IMR-90 (cell line): ENCODE results near the gene STAG1. TPM values are rescaled to one million over a fixed set of nuclear protein-coding genes. Genes with fewer than 3 reads are reported as not detected.

Source experiments
- ATAC-seq: fragments of 200-7000 bp; cut with Tn5 transposase; 2 replicates; pipeline ENCODE4 v1.9.1; 2020; ENCODE audit warnings: low read depth, mild to moderate bottlenecking, moderate library complexity
- BruUV-seq: library from RNA; stranded (reverse); fragments of 400-500 nt; replicated peaks from 2 replicates; lab custom pipeline; 2021; lab: Mats Ljungman, UMichigan
- CTCF ChIA-PET: fragments of 300-600 bp; formaldehyde crosslinking; extraction: SDS; loops from one replicate; lab custom pipeline; 2021; ENCODE audit warnings: antibody characterized with exemption; lab: Yijun Ruan, JAX
- POLR2A ChIA-PET: fragments of 300-600 bp; sonication (Branson Sonifier 250); formaldehyde crosslinking; loops from one replicate; lab custom pipeline; 2022; ENCODE audit warnings: antibody characterized with exemption; ENCODE audit not compliant: unreplicated experiment; lab: Charles Lee
- DNase-seq: peaks from one replicate; pipeline ENCODE4 v3.0.0; 2013
- H2AFZ ChIP-seq: replicated peaks from 2 replicates; pipeline ENCODE3; 2013; ENCODE audit warnings: low read length, mild to moderate bottlenecking; ENCODE audit not compliant: poor library complexity
- H2AK5ac ChIP-seq: 2 replicates; pipeline ENCODE4 v1.6.1; 2013; ENCODE audit warnings: low read depth, low read length, inconsistent platforms
- H2AK9ac ChIP-seq: replicated peaks from 2 replicates; pipeline ENCODE3; 2013; ENCODE audit warnings: mild to moderate bottlenecking, low read depth, low read length, moderate library complexity; ENCODE audit not compliant: poor library complexity
- H2BK120ac ChIP-seq: 2 replicates; pipeline ENCODE4 v1.6.1; 2013; ENCODE audit warnings: low read depth, low read length, inconsistent platforms
- H2BK15ac ChIP-seq: 3 replicates; pipeline ENCODE4 v1.6.1; 2013; ENCODE audit warnings: low read depth, low read length, inconsistent platforms
- H2BK20ac ChIP-seq: 2 replicates; pipeline ENCODE4 v1.6.1; 2013; ENCODE audit warnings: low read depth, mild to moderate bottlenecking, inconsistent platforms, low read length, moderate library complexity
- H2BK5ac ChIP-seq: 2 replicates; pipeline ENCODE4 v1.6.1; 2013; ENCODE audit warnings: mild to moderate bottlenecking, low read depth, low read length, inconsistent platforms; ENCODE audit not compliant: poor library complexity, severe bottlenecking
- H3K14ac ChIP-seq: replicated peaks from 2 replicates; pipeline ENCODE4 v1.6.1; 2013; ENCODE audit warnings: low read depth, low read length, inconsistent platforms
- H3K18ac ChIP-seq: 2 replicates; pipeline ENCODE4 v1.6.1; 2013; ENCODE audit warnings: low read depth, low read length, control low read depth
- H3K23ac ChIP-seq: 2 replicates; pipeline ENCODE4 v1.6.1; 2013; ENCODE audit warnings: low read depth, low read length, inconsistent platforms
- H3K27ac ChIP-seq: 2 replicates; pipeline ENCODE4 v1.5.1; 2013; ENCODE audit warnings: mild to moderate bottlenecking, control low read depth, low read length; ENCODE audit not compliant: insufficient read depth
- H3K27me3 ChIP-seq: 2 replicates; pipeline ENCODE4 v1.6.1; 2013; ENCODE audit warnings: low read length; ENCODE audit not compliant: control insufficient read depth, insufficient read depth
- H3K36me3 ChIP-seq: 2 replicates; pipeline ENCODE4 v1.6.1; 2013; ENCODE audit warnings: low read length, mixed read lengths; ENCODE audit not compliant: control insufficient read depth, insufficient read depth
- H3K4ac ChIP-seq: 2 replicates; pipeline ENCODE4 v1.6.1; 2013; ENCODE audit warnings: low read depth, low read length, inconsistent platforms
- H3K4me1 ChIP-seq: 2 replicates; pipeline ENCODE4 v1.6.1; 2013; ENCODE audit warnings: low read length, mixed read lengths; ENCODE audit not compliant: control insufficient read depth, insufficient read depth
- H3K4me2 ChIP-seq: 2 replicates; pipeline ENCODE4 v1.6.1; 2013; ENCODE audit warnings: low read depth, mild to moderate bottlenecking, control low read depth, low read length, moderate library complexity
- H3K4me3 ChIP-seq: 2 replicates; pipeline ENCODE4 v1.5.1; 2013; ENCODE audit warnings: low read depth, mild to moderate bottlenecking, control low read depth, low read length, moderate library complexity; ENCODE audit not compliant: insufficient read depth
- H3K56ac ChIP-seq: 2 replicates; pipeline ENCODE4 v1.6.1; 2013; ENCODE audit warnings: low read length, inconsistent platforms; ENCODE audit not compliant: insufficient read depth; ENCODE audit errors: extremely low read depth
- H3K79me1 ChIP-seq, 2 experiments: 2 replicates each; pipeline ENCODE4 v1.6.1; 2013; ENCODE audit warnings: low read length in 2 of 2, inconsistent platforms in 1 of 2, low read depth in 1 of 2
- H3K9ac ChIP-seq: 2 replicates; pipeline ENCODE4 v1.6.1; 2013; ENCODE audit warnings: low read depth, low read length, control low read depth
- H3K9me1 ChIP-seq: 2 replicates; pipeline ENCODE4 v1.6.1; 2013; ENCODE audit warnings: low read length, inconsistent platforms; ENCODE audit not compliant: insufficient read depth
- H3K9me3 ChIP-seq: 2 replicates; pipeline ENCODE4 v1.6.1; 2013; ENCODE audit warnings: low read length; ENCODE audit not compliant: control insufficient read depth, insufficient read depth
- H4K20me1 ChIP-seq: 2 replicates; pipeline ENCODE4 v1.6.1; 2013; ENCODE audit warnings: low read length, inconsistent platforms; ENCODE audit not compliant: insufficient read depth
- H4K5ac ChIP-seq: 2 replicates; pipeline ENCODE4 v1.6.1; 2013; ENCODE audit warnings: mild to moderate bottlenecking, low read depth, low read length, control low read depth
- H4K8ac ChIP-seq, 2 experiments: 2 replicates each; pipeline ENCODE4 v1.6.1; 2013; ENCODE audit warnings: low read depth in 2 of 2, low read length in 2 of 2, control low read depth in 1 of 2, inconsistent platforms in 1 of 2
- H4K91ac ChIP-seq: 2 replicates; pipeline ENCODE4 v1.6.1; 2013; ENCODE audit warnings: low read depth, low read length, inconsistent platforms; ENCODE audit not compliant: insufficient read depth
- BHLHE40 ChIP-seq: fragments of 150-350 bp; IDR thresholded peaks from 2 replicates; pipeline ENCODE4 v1.6.1; 2016; ENCODE audit warnings: mild to moderate bottlenecking, low read depth, low read length
- CEBPB ChIP-seq: IDR thresholded peaks from 2 replicates; pipeline ENCODE4 v1.6.1; 2012; ENCODE audit warnings: low read depth, low read length, improper control_type of control experiment
- CHD1 ChIP-seq: IDR thresholded peaks from 2 replicates; pipeline ENCODE4 v1.6.1; 2012; ENCODE audit warnings: low read depth, low read length, improper control_type of control experiment
- ELK1 ChIP-seq: fragments of 150-350 bp; IDR thresholded peaks from 2 replicates; pipeline ENCODE4 v1.6.1; 2016; ENCODE audit warnings: low read depth, mild to moderate bottlenecking, low read length, moderate library complexity, borderline replicate concordance
- FOS ChIP-seq: fragments of 150-350 bp; IDR thresholded peaks from 2 replicates; pipeline ENCODE4 v1.6.1; 2016; ENCODE audit warnings: low read depth, low read length
- MAFK ChIP-seq: IDR thresholded peaks from 2 replicates; pipeline ENCODE4 v1.6.1; 2012; ENCODE audit warnings: low read depth, low read length, improper control_type of control experiment
- MAZ ChIP-seq: IDR thresholded peaks from 2 replicates; pipeline ENCODE4 v1.6.1; 2012; ENCODE audit warnings: low read depth, mild to moderate bottlenecking, low read length, improper control_type of control experiment, moderate library complexity, borderline replicate concordance
- MXI1 ChIP-seq: IDR thresholded peaks from 2 replicates; pipeline ENCODE4 v1.6.1; 2012; ENCODE audit warnings: low read depth, mild to moderate bottlenecking, low read length, moderate library complexity, borderline replicate concordance
- NFE2L2 ChIP-seq: fragments of 150-350 bp; IDR thresholded peaks from 2 replicates; pipeline ENCODE4 v1.6.1; 2016; ENCODE audit warnings: low read depth, mild to moderate bottlenecking, low read length
- POLR2A ChIP-seq: IDR thresholded peaks from 2 replicates; pipeline ENCODE4 v1.6.1; 2012; ENCODE audit warnings: mild to moderate bottlenecking, low read depth, low read length
- RAD21 ChIP-seq: IDR thresholded peaks from 2 replicates; pipeline ENCODE4 v1.6.1; 2012; ENCODE audit warnings: low read length, improper control_type of control experiment
- RCOR1 ChIP-seq: IDR thresholded peaks from 2 replicates; pipeline ENCODE4 v1.6.1; 2012; ENCODE audit warnings: mild to moderate bottlenecking, low read length, improper control_type of control experiment; ENCODE audit not compliant: insufficient replicate concordance
- RFX5 ChIP-seq: IDR thresholded peaks from 2 replicates; pipeline ENCODE4 v1.8.0; 2012; ENCODE audit warnings: low read depth, mild to moderate bottlenecking, low read length, moderate library complexity
- SMC3 ChIP-seq: fragments of 150-350 bp; IDR thresholded peaks from 2 replicates; pipeline ENCODE4 v1.6.1; 2016; ENCODE audit warnings: low read depth, mild to moderate bottlenecking, antibody characterized with exemption, low read length, moderate library complexity
- USF2 ChIP-seq: fragments of 150-350 bp; IDR thresholded peaks from 2 replicates; pipeline ENCODE4 v1.6.1; 2017; ENCODE audit warnings: mild to moderate bottlenecking, antibody characterized with exemption, low read length, low read depth
- WGBS, 2 experiments: methylation state at CpG; one replicate each; pipeline versions ENCODE4 v1.1.5 to v1.1.7; 2013; ENCODE audit warnings: missing lambda C conversion rate in 2 of 2; ENCODE audit not compliant: insufficient read length in 1 of 2; ENCODE audit errors: extremely low coverage in 2 of 2; 5-methylcytosine and 5-hydroxymethylcytosine counted together
- dilution Hi-C: fragments of 300-500 bp; cut with HindIII; formaldehyde crosslinking; loops from one replicate; pipeline ENCODE4 v1.14.3; 2018; ENCODE audit warnings: low sequenced_read_pairs; ENCODE audit not compliant: unreplicated experiment
- in situ Hi-C: fragments of 300-500 bp; cut with MboI; formaldehyde crosslinking; loops from 3 replicates; pipeline ENCODE4 v1.14.3; 2019; ENCODE audit warnings: low sequenced_read_pairs, inconsistent platforms, mixed read lengths
- intact Hi-C: fragments of 100-400 bp; cut with micrococcal nuclease; formaldehyde crosslinking; loops from 2 replicates; pipeline ENCODE4 v1.10.0; 2022
- polyA plus RNA-seq, 3 experiments: library from polyadenylated mRNA; depleted of rRNA; stranded (reverse); fragments of >200 nt; gene quantifications; 2 replicates each; pipeline ENCODE4 v1.2.3, GENCODE V29; 2012; ENCODE audit warnings: low replicate concordance in 1 of 3
- total RNA-seq: library from RNA; depleted of rRNA; stranded (reverse); fragments of >200 nt; gene quantifications from 2 replicates; pipeline ENCODE4 v1.2.3, GENCODE V29; 2012
- TF ChIP-seq, protein P1 (sequence below): conservative IDR thresholded peaks from 2 replicates; pipeline ENCODE4 v1.5.1; 2012; ENCODE audit warnings: mild to moderate bottlenecking, low read depth, low read length, improper control_type of control experiment

The STAG1 gene
- total and polyA plus RNA-seq, 2 of the 4 experiments (the other 2 are of a cell fraction) = 9.6 to 32.3 TPM

DNA sequence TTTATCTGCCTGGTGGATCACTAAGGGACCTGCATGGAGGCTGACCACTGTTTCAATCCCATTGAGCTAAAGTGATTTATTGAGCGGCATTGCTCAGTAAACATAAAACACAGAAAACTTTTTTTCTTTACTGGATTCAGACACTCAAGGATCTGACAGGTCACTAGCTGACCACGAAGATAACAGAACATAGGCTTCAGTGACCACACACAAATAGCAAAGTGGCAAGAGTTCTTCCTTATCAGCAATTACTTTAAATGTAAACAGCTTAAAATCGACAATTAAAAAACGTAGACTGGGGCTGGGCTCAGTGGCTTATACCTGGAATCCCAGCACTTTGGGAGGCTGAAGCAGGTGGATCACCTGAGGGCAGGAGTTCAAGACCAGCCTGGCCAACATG, 48.7 kb downstream of the STAG1 start:
- DNase-seq = no peak
- Histone ChIP-seq H3K79me1 (peaks cover 26 to 57% of the 10 kb centered on the region in 2 experiments), H2AK5ac (no peak overlapping the region), H3K36me3 (0 out of 2 replicates have a peak, but pooled peaks cover 2% of the 10 kb centered on the region), H3K9ac (no peak overlapping the region), H3K27me3 (no peaks in the 10 kb centered on the region), H3K9me3 (no peaks in the 10 kb centered on the region), H4K91ac (no peak overlapping the region), H3K56ac (no peak overlapping the region), H3K18ac (no peak overlapping the region), H3K27ac (no peak overlapping the region), H4K5ac (no peak overlapping the region), H3K4me2 (no peak overlapping the region), H3K23ac (no peak overlapping the region), H2BK20ac (no peak overlapping the region), H4K8ac (no peak overlapping the region), H3K9me1 (peaks cover 6% of the 10 kb centered on the region; the same call in 1 of the 2 replicates), H3K4ac (no peak overlapping the region), H2AK9ac (no peak overlapping the region), H2BK120ac (no peak overlapping the region), H2BK15ac (no peak overlapping the region), H4K20me1 (peaks cover 19% of the 10 kb centered on the region), H3K4me1 (peaks cover 3% of the 10 kb centered on the region; the same call in 1 of the 2 replicates), H2BK5ac (no peak overlapping the region), H3K4me3 (no peak overlapping the region), H3K14ac (no peak overlapping the region), H2AFZ (no peak overlapping the region)
- BruUV-seq = no TSS peak
- ChIA-PET CTCF (interaction anchor here (0.6 kb wide), 1 partner anchor 149 kb away, joined by 5 read pairs; no protein-coding TSS in a partner anchor), POLR2A (no interaction called here)
- ATAC-seq = no peak
- TF ChIP-seq MXI1 (no peak), FOS (no peak), RAD21 (no peak), USF2 (no peak), MAZ (no peak), POLR2A (no peak), RFX5 (no peak), RCOR1 (no peak), CEBPB (no peak), NFE2L2 (no peak), MAFK (no peak), ELK1 (no peak), BHLHE40 (no peak), CHD1 (no peak), SMC3 (no peak)
- TF ChIP-seq, protein P1, sequence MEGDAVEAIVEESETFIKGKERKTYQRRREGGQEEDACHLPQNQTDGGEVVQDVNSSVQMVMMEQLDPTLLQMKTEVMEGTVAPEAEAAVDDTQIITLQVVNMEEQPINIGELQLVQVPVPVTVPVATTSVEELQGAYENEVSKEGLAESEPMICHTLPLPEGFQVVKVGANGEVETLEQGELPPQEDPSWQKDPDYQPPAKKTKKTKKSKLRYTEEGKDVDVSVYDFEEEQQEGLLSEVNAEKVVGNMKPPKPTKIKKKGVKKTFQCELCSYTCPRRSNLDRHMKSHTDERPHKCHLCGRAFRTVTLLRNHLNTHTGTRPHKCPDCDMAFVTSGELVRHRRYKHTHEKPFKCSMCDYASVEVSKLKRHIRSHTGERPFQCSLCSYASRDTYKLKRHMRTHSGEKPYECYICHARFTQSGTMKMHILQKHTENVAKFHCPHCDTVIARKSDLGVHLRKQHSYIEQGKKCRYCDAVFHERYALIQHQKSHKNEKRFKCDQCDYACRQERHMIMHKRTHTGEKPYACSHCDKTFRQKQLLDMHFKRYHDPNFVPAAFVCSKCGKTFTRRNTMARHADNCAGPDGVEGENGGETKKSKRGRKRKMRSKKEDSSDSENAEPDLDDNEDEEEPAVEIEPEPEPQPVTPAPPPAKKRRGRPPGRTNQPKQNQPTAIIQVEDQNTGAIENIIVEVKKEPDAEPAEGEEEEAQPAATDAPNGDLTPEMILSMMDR = no peak
- in situ Hi-C loops = no loop called here
- no CpG with 5 or more reads among the region's 4 CpGs for WGBS, 2 experiments
- intact Hi-C loops = no loop called here
- dilution Hi-C loops = no loop called here
